Gastroesophageal sphincter (tissue), 4 donors: Measurements from ENCODE around the gene TOX2. TPM values are rescaled to one million over a fixed set of nuclear protein-coding genes. Genes with fewer than 3 reads are reported as not detected.

ENCODE experiments used
- ATAC-seq: fragments of 150-250 bp; one replicate; pipeline ENCODE4 v1.9.1; 2016; ENCODE audit warnings: mild to moderate bottlenecking, moderate library complexity
- H3K27ac ChIP-seq, 4 donors: fragments of 200-600 bp; sonication (generic) in 3 of 4; 1 replicate in 3 of 4; 2 replicates in 1 of 4; pipeline ENCODE4 v1.5.1; 2016 to 2019
- H3K27me3 ChIP-seq: fragments of 200-600 bp; sonication (generic); one replicate; pipeline ENCODE4 v1.5.1; 2019
- H3K36me3 ChIP-seq, 2 donors: fragments of 200-600 bp; sonication (generic); one replicate each; pipeline ENCODE4 v1.5.1; 2019; ENCODE audit warnings: control low read depth in 1 of 2
- H3K4me1 ChIP-seq, 3 donors: fragments of 200-600 bp; sonication (generic); 1 replicate in 2 of 3; 2 replicates in 1 of 3; pipeline ENCODE4 v1.5.1; 2016 to 2019; ENCODE audit warnings: control low read depth in 2 of 3
- H3K4me3 ChIP-seq, 2 donors: fragments of 200-600 bp; sonication (generic); one replicate each; pipeline ENCODE4 v1.5.1; 2019; ENCODE audit warnings: mild to moderate bottlenecking in 1 of 2, moderate library complexity in 1 of 2
- H3K9me3 ChIP-seq, 3 donors: fragments of 200-600 bp; sonication (generic); one replicate each; pipeline ENCODE4 v1.5.1; 2017 to 2019; ENCODE audit warnings: control low read depth in 2 of 3
- CTCF ChIP-seq, 4 experiments: fragments of 200-600 bp in 2 of 4; fragments of 450-650 bp in 2 of 4; sonication (generic) in 1 of 4; IDR thresholded peaks; one replicate each; pipeline ENCODE4 v1.5.1; 2017 to 2019; ENCODE audit warnings: antibody characterized with exemption in 4 of 4, mild to moderate bottlenecking in 2 of 4, moderate library complexity in 2 of 4
- EP300 ChIP-seq: sonication (generic); formaldehyde crosslinking; IDR thresholded peaks from one replicate; pipeline ENCODE4 v1.6.1; 2017; ENCODE audit warnings: antibody characterized with exemption, mild to moderate bottlenecking
- POLR2A ChIP-seq, 2 donors: fragments of 450-650 bp; IDR thresholded peaks; one replicate each; pipeline ENCODE4 v1.6.1; 2017; ENCODE audit warnings: antibody characterized with exemption in 2 of 2, mild to moderate bottlenecking in 2 of 2, moderate library complexity in 1 of 2
- POLR2AphosphoS5 ChIP-seq: sonication (generic); formaldehyde crosslinking; IDR thresholded peaks from one replicate; pipeline ENCODE4 v1.6.1; 2017; ENCODE audit warnings: antibody characterized with exemption
- WGBS, 2 donors: methylation state at CpG; one replicate each; pipeline ENCODE4 v1.1.5; 2018; ENCODE audit warnings: low coverage in 1 of 2; 5-methylcytosine and 5-hydroxymethylcytosine counted together
- total RNA-seq, 4 donors: library from RNA; depleted of rRNA; stranded (reverse); fragments of >200 nt; gene quantifications; one replicate each; pipeline ENCODE4 v1.1.0, GENCODE V29; 2016

Gene TOX2
- total RNA-seq, 4 donors from 2014 or later = 16.4 to 47.8 (median 40.3) TPM

GRCh38 chr20:43984587-43984986, 69.9 kb downstream of the TOX2 start:
- Histone ChIP-seq H3K4me1 (peaks cover 0 to 7% (median 0%) of the 10 kb centered on the region in 3 donors), H3K27me3 (no peaks in the 10 kb centered on the region), H3K27ac (no peak overlapping the region), H3K9me3 (no peaks in the 10 kb centered on the region), H3K36me3 (no peaks in the 10 kb centered on the region), H3K4me3 (no peak overlapping the region)
- 0 to 46% methylated on average over 1 to 4 of the region's 4 CpGs for WGBS, 2 donors
- TF ChIP-seq CTCF (IDR thresholded peaks at IDR 0.05) (no peak), POLR2A (IDR thresholded peaks at IDR 0.05) (no peak), POLR2AphosphoS5 (no peak), EP300 (no peak)
- ATAC-seq = no peak

- no peaks in the 10 kb centered on the region for H3K27me3 ChIP-seq
- no peaks in the 10 kb centered on the region for H3K36me3 ChIP-seq
- H3K9me3 ChIP-seq = no peaks in the 10 kb centered on the region
- peaks cover 0 to 7% (median 0%) of the 10 kb centered on the region in 3 donors for H3K4me1 ChIP-seq
- TF ChIP-seq POLR2A (IDR thresholded peaks at IDR 0.05) (no peak), POLR2AphosphoS5 (no peak), CTCF (IDR thresholded peaks at IDR 0.05) (no peak), EP300 (no peak)
- no peak overlapping the region for H3K27ac ChIP-seq
- WGBS, 2 donors = 43% methylated on average over 1 of the region's 3 CpGs; no CpG with 5 or more reads in 1 of the 2 donors
- H3K4me3 ChIP-seq = no peak overlapping the region
- ATAC-seq = no peak
Observed at GRCh38 chr20:43985121-43985520, 70.5 kb downstream of the TOX2 start.

- no peak overlapping the region for H3K4me3 ChIP-seq
- 84 to 96% methylated on average over 6 to 9 of the region's 9 CpGs for WGBS, 2 donors
- H3K9me3 ChIP-seq = no peaks in the 10 kb centered on the region
- H3K4me1 ChIP-seq = peaks cover 0 to 7% (median 0%) of the 10 kb centered on the region in 3 donors
- no peak for ATAC-seq
- H3K27me3 ChIP-seq = no peaks in the 10 kb centered on the region
- TF ChIP-seq POLR2AphosphoS5 = no peak
- no peak overlapping the region for H3K27ac ChIP-seq
- H3K36me3 ChIP-seq = no peaks in the 10 kb centered on the region
Observed at GRCh38 chr20:43985608-43986316, 71.1 kb downstream of the TOX2 start.

GRCh38 chr20:43987018-43987417, 72.4 kb downstream of the TOX2 start:
- no peaks in the 10 kb centered on the region for H3K36me3 ChIP-seq
- no peak overlapping the region for H3K4me3 ChIP-seq
- WGBS, 2 donors = 57 to 67% methylated on average over 1 of the region's 1 CpG
- TF ChIP-seq CTCF (IDR thresholded peaks at IDR 0.05) = no peak
- TF ChIP-seq EP300 = no peak
- TF ChIP-seq POLR2A (IDR thresholded peaks at IDR 0.05) = no peak
- no peak for TF ChIP-seq POLR2AphosphoS5
- no peak for ATAC-seq
- no peaks in the 10 kb centered on the region for H3K9me3 ChIP-seq
- H3K27me3 ChIP-seq = no peaks in the 10 kb centered on the region
- H3K27ac ChIP-seq = no peak overlapping the region
- H3K4me1 ChIP-seq = peaks cover 0 to 7% (median 0%) of the 10 kb centered on the region in 3 donors

- no peak overlapping the region for H3K4me3 ChIP-seq
- TF ChIP-seq CTCF (IDR thresholded peaks at IDR 0.05) = no peak
- TF ChIP-seq POLR2A (IDR thresholded peaks at IDR 0.05) = no peak
- no peak for TF ChIP-seq EP300
- TF ChIP-seq POLR2AphosphoS5 = no peak
- H3K27ac ChIP-seq = no peak overlapping the region
- WGBS, 2 donors = 63 to 76% methylated on average over 4 of the region's 4 CpGs
- H3K9me3 ChIP-seq = no peaks in the 10 kb centered on the region
- no peaks in the 10 kb centered on the region for H3K27me3 ChIP-seq
- H3K4me1 ChIP-seq = peaks cover 0 to 7% (median 0%) of the 10 kb centered on the region in 3 donors
- no peak for ATAC-seq
- H3K36me3 ChIP-seq = no peaks in the 10 kb centered on the region
Observed at GRCh38 chr20:43987531-43987930, 72.9 kb downstream of the TOX2 start.
